Measurements from ENCODE around the gene KLHL22. TPM values are rescaled to one million over a fixed set of nuclear protein-coding genes. Genes with fewer than 3 reads are reported as not detected.
A peak's percentile ranks its signal among the peaks of the same experiment; 100 is the strongest.

The KLHL22 gene
- total and polyA plus RNA-seq, 2 of the 4 experiments (the other 2 are of a cell fraction) = 27.1 to 30.1 TPM

GRCh38 chr22:20448630-20449029 lies 47.0 kb downstream of the KLHL22 start:
- no peak overlapping the region for H2AFZ ChIP-seq (replicated peaks; ENCODE audit: low read length, poor library complexity)
- in situ Hi-C loops (cut with MboI; ENCODE audit: low sequenced_read_pairs) = no loop called here
- H2BK5ac ChIP-seq (ENCODE audit: low read depth, low read length, poor library complexity, severe bottlenecking) = no peak overlapping the region
- no peak overlapping the region for H2AK5ac ChIP-seq (ENCODE audit: low read depth, low read length)
- H3K4ac ChIP-seq (ENCODE audit: low read depth, low read length) = no peak overlapping the region
- no peak overlapping the region for H3K56ac ChIP-seq (ENCODE audit: extremely low read depth, insufficient read depth, low read length)
- H3K79me1 ChIP-seq (ENCODE audit: low read depth in 1 of 2, low read length in 2 of 2) = no peaks in the 10 kb centered on the region
- H3K14ac ChIP-seq (replicated peaks; ENCODE audit: low read depth, low read length) = no peak overlapping the region
- H3K9me3 ChIP-seq (ENCODE audit: control insufficient read depth, insufficient read depth, low read length) = no peaks in the 10 kb centered on the region
- dilution Hi-C loops (cut with HindIII; ENCODE audit: low sequenced_read_pairs, unreplicated experiment) = no loop called here
- ATAC-seq (ENCODE audit: low read depth) (peak; percentile 42; the same call in 1 of the 2 replicates), DNase-seq (no peak)
- H3K4me3 ChIP-seq (ENCODE audit: insufficient read depth, low read depth, low read length) = no peak overlapping the region
- H2BK15ac ChIP-seq (ENCODE audit: low read depth, low read length) = no peak overlapping the region
- H4K91ac ChIP-seq (ENCODE audit: insufficient read depth, low read depth, low read length) = no peak overlapping the region
- H3K9ac ChIP-seq (ENCODE audit: low read depth, low read length) = no peak overlapping the region
- TF ChIP-seq ELK1 (IDR thresholded peaks at IDR 0.05; ENCODE audit: borderline replicate concordance, low read depth, low read length) (no peak), MAFK (IDR thresholded peaks at IDR 0.05; ENCODE audit: low read depth, low read length) (no peak), MXI1 (IDR thresholded peaks at IDR 0.05; ENCODE audit: borderline replicate concordance, low read depth, low read length) (no peak), CHD1 (IDR thresholded peaks at IDR 0.05; ENCODE audit: low read depth, low read length) (no peak), USF2 (IDR thresholded peaks at IDR 0.05; ENCODE audit: low read depth, low read length) (no peak), RAD21 (IDR thresholded peaks at IDR 0.05; ENCODE audit: low read length) (no peak), BHLHE40 (IDR thresholded peaks at IDR 0.05; ENCODE audit: low read depth, low read length) (no peak), RFX5 (IDR thresholded peaks at IDR 0.05; ENCODE audit: low read depth, low read length) (no peak), FOS (IDR thresholded peaks at IDR 0.05; ENCODE audit: low read depth, low read length) (no peak), MAZ (IDR thresholded peaks at IDR 0.05; ENCODE audit: borderline replicate concordance, low read depth, low read length) (no peak), RCOR1 (IDR thresholded peaks at IDR 0.05; ENCODE audit: insufficient replicate concordance, low read length) (no peak)
- H3K23ac ChIP-seq (ENCODE audit: low read depth, low read length) = no peak overlapping the region
- POLR2A ChIA-PET (ENCODE audit: unreplicated experiment) = no interaction called here
- H4K8ac ChIP-seq (ENCODE audit: low read depth in 2 of 2, low read length in 2 of 2) = no peak overlapping the region
- H3K4me2 ChIP-seq (ENCODE audit: low read depth, low read length) = no peak overlapping the region
- WGBS, 2 experiments (ENCODE audit: extremely low coverage in 2 of 2, insufficient read length in 1 of 2) = 96% methylated on average over 3 of the region's 5 CpGs; no CpG with 5 or more reads in 1 of the 2 experiments
- no TSS peak for BruUV-seq (replicated peaks)
- H4K20me1 ChIP-seq (ENCODE audit: insufficient read depth, low read length) = 0 out of 2 replicates have a peak, but pooled peaks cover 4% of the 10 kb centered on the region
- no peak overlapping the region for H4K5ac ChIP-seq (ENCODE audit: low read depth, low read length)
- CTCF ChIA-PET = no interaction called here
- H2BK20ac ChIP-seq (ENCODE audit: low read depth, low read length) = no peak overlapping the region
- H3K27me3 ChIP-seq (ENCODE audit: control insufficient read depth, insufficient read depth, low read length) = no peaks in the 10 kb centered on the region
- no peak overlapping the region for H2BK120ac ChIP-seq (ENCODE audit: low read depth, low read length)
- H3K9me1 ChIP-seq (ENCODE audit: insufficient read depth, low read length) = no peaks in the 10 kb centered on the region; the same call in 1 of the 2 replicates
- no peak overlapping the region for H3K18ac ChIP-seq (ENCODE audit: low read depth, low read length)
- H3K4me1 ChIP-seq (ENCODE audit: control insufficient read depth, insufficient read depth, low read length) = no peaks in the 10 kb centered on the region
- peaks cover 26% of the 10 kb centered on the region for H3K36me3 ChIP-seq (ENCODE audit: control insufficient read depth, insufficient read depth, low read length)
- intact Hi-C loops (cut with micrococcal nuclease) = no loop called here
- no peak overlapping the region for H2AK9ac ChIP-seq (replicated peaks; ENCODE audit: low read depth, low read length, poor library complexity)
- H3K27ac ChIP-seq (ENCODE audit: insufficient read depth, low read length) = no peak overlapping the region

All from IMR-90 (cell line).